ENCODE results near the gene JMJD4. TPM values are rescaled to one million over a fixed set of nuclear protein-coding genes. Genes with fewer than 3 reads are reported as not detected.

Gene JMJD4, protein sequence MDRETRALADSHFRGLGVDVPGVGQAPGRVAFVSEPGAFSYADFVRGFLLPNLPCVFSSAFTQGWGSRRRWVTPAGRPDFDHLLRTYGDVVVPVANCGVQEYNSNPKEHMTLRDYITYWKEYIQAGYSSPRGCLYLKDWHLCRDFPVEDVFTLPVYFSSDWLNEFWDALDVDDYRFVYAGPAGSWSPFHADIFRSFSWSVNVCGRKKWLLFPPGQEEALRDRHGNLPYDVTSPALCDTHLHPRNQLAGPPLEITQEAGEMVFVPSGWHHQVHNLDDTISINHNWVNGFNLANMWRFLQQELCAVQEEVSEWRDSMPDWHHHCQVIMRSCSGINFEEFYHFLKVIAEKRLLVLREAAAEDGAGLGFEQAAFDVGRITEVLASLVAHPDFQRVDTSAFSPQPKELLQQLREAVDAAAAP
- total RNA-seq (17.8 TPM), polyA plus RNA-seq (14.4 TPM)
- long read RNA-seq, donor 1, partial matches to known transcripts = 0 of 1 reads
- long read RNA-seq, donor 1, other reads (novel, unspliced or antisense) = 0 of 1 reads
- long read RNA-seq, donor 2, transcript JMJD4-201 (6 exons, 2,595 nt) = major isoform, 9 of 13 reads
- long read RNA-seq, donor 2, partial matches to known transcripts = 0 of 13 reads
- long read RNA-seq, donor 2, other reads (novel, unspliced or antisense) = 0 of 13 reads
- long read RNA-seq, donor 3, partial matches to known transcripts = 0 of 4 reads
- long read RNA-seq, donor 3, other reads (novel, unspliced or antisense) = 0 of 4 reads
- long read RNA-seq, donor 4, partial matches to known transcripts = 0 of 4 reads
- long read RNA-seq, donor 4, other reads (novel, unspliced or antisense) = 0 of 4 reads
- long read RNA-seq, donor 5, transcript JMJD4-201 (6 exons, 2,595 nt) = major isoform, 5 of 10 reads
- long read RNA-seq, donor 5, partial matches to known transcripts = 0 of 10 reads
- long read RNA-seq, donor 5, other reads (novel, unspliced or antisense) = 0 of 10 reads
- long read RNA-seq, donor 6, transcript JMJD4-201 (6 exons, 2,595 nt) = major isoform, 10 of 12 reads
- long read RNA-seq, donor 6, partial matches to known transcripts = 0 of 12 reads
- long read RNA-seq, donor 6, other reads (novel, unspliced or antisense) = 0 of 12 reads
- long read RNA-seq, donor 7, partial matches to known transcripts = 0 of 5 reads
- long read RNA-seq, donor 7, other reads (novel, unspliced or antisense) = 0 of 5 reads
- long read RNA-seq, donor 8, partial matches to known transcripts = 0 of 1 reads
- long read RNA-seq, donor 8, other reads (novel, unspliced or antisense) = 0 of 1 reads
- long read RNA-seq, donor 9, partial matches to known transcripts = 0 of 1 reads
- long read RNA-seq, donor 9, other reads (novel, unspliced or antisense) = 0 of 1 reads
- long read RNA-seq, donor 10, partial matches to known transcripts = 0 of 1 reads
- long read RNA-seq, donor 10, other reads (novel, unspliced or antisense) = 0 of 1 reads

GRCh38 chr1:227734856-227735538, at the start of gene JMJD4, which contains the start of gene SNAP47:
Gene JMJD4, minus strand, starts transcription at chr1:227735302. Its CDS starts 29 bp downstream, at chr1:227735273.
Gene SNAP47, plus strand, starts transcription at chr1:227735435. Its CDS starts 12,302 bp downstream, at chr1:227747737.
- Histone ChIP-seq H3K27me3 (ENCODE audit: control insufficient read depth in 2 of 2, insufficient read depth in 1 of 2, low read length in 1 of 2) (no peaks in the 10 kb centered on the region), H3K9me3 (ENCODE audit: control insufficient read depth in 2 of 2, insufficient read depth in 1 of 2, low read length in 1 of 2) (no peaks in the 10 kb centered on the region), H3K27ac (ENCODE audit: low read depth in 1 of 2, low read length in 1 of 2) (peak within 1 kb of the TSS; percentile 43 to 86), H3K36me3 (ENCODE audit: control insufficient read depth in 2 of 2, insufficient read depth in 2 of 2, low read length in 1 of 2) (peaks cover 17 to 34% of the 10 kb centered on the region in 2 donors), H3K4me3 (ENCODE audit: low read length in 2 of 2) (peak within 1 kb of the TSS; percentile 64 to 74), H3K4me1 (ENCODE audit: control insufficient read depth in 2 of 2, insufficient read depth in 2 of 2, low read length in 2 of 2) (peaks cover 14 to 23% of the 10 kb centered on the region in 2 donors)
- peak; percentile 75 to 95 (median 88) for DNase-seq (ENCODE audit: low read depth in 6 of 9, low spot score in 9 of 9)
- WGBS = under 1% methylated on average over 83 of the region's 83 CpGs

DNA sequence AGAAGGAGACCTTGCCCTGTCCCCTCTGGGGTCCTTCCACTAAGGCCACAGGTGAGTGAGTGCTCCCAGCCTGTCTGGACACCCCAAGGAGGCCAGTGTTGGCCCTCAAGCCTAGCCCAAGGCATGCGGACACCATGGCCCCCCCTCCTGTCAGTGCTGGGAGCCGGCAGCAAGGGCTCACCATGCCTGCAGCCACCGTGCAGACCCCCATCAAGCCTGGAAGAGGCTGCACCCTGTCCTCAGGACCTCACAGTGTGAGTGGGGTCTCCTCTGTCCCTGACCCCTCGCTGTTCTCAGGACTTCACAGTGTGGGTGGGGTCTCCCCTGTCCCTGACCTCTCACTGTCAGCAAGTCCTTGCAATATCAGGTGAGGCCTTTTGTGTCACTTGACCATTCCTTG, 47.1 kb upstream of the JMJD4 start:
- Histone ChIP-seq H3K9me3 (ENCODE audit: control insufficient read depth in 2 of 2, insufficient read depth in 1 of 2, low read length in 1 of 2) (no peaks in the 10 kb centered on the region), H3K36me3 (ENCODE audit: control insufficient read depth in 2 of 2, insufficient read depth in 2 of 2, low read length in 1 of 2) (peaks cover 6 to 22% of the 10 kb centered on the region in 2 donors), H3K4me1 (ENCODE audit: control insufficient read depth in 2 of 2, insufficient read depth in 2 of 2, low read length in 2 of 2) (peaks cover 5 to 7% of the 10 kb centered on the region in 2 donors), H3K27me3 (ENCODE audit: control insufficient read depth in 2 of 2, insufficient read depth in 1 of 2, low read length in 1 of 2) (peaks cover 6 to 19% of the 10 kb centered on the region in 2 donors), H3K4me3 (ENCODE audit: low read length in 2 of 2) (no peak overlapping the region), H3K27ac (ENCODE audit: low read depth in 1 of 2, low read length in 1 of 2) (no peak overlapping the region)
- 96% methylated on average over 4 of the region's 4 CpGs for WGBS
- no peak for DNase-seq (ENCODE audit: low read depth in 6 of 9, low spot score in 9 of 9)

DNA sequence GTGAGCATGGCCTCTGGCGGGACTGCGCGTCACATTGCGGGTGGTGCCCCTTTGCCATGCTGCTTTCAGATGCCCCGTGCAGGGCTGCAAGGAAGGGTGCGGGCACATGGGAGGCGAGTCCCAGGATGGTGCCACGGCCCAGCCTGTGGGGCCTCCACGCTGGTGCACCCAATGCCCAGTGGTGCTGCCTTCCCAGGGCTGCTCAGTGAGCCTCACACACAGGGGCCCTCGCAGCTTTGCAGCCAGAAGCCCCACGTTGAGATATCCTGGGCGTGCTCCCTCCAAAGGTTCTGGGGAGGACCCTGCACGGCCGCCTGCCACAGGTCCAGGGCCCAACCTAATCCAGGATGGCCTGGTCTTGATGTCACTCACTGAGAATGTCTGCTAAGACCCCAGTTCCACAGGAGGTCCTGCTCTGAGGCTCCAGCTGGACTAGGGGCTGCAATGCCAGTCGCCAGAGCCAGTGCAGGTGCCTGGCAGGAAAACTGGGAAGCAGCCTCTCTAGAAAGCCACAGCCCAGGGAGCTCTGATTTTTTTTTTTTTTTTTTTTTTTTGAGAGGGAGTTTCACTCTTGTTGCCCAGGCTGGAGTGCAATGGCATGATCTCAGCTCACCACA, 46.3 kb upstream of the JMJD4 start:
- Histone ChIP-seq H3K4me1 (ENCODE audit: control insufficient read depth in 2 of 2, insufficient read depth in 2 of 2, low read length in 2 of 2) (peaks cover 0 to 3% of the 10 kb centered on the region in 2 donors), H3K9me3 (ENCODE audit: control insufficient read depth in 2 of 2, insufficient read depth in 1 of 2, low read length in 1 of 2) (no peaks in the 10 kb centered on the region), H3K36me3 (ENCODE audit: control insufficient read depth in 2 of 2, insufficient read depth in 2 of 2, low read length in 1 of 2) (peaks cover 6 to 23% of the 10 kb centered on the region in 2 donors), H3K27me3 (ENCODE audit: control insufficient read depth in 2 of 2, insufficient read depth in 1 of 2, low read length in 1 of 2) (peaks cover 3 to 11% of the 10 kb centered on the region in 2 donors), H3K4me3 (ENCODE audit: low read length in 2 of 2) (no peak overlapping the region), H3K27ac (ENCODE audit: low read depth in 1 of 2, low read length in 1 of 2) (no peak overlapping the region)
- WGBS = 98% methylated on average over 15 of the region's 15 CpGs
- no peak for DNase-seq (ENCODE audit: low read depth in 6 of 9, low spot score in 9 of 9)

- Histone ChIP-seq H3K27me3 (ENCODE audit: control insufficient read depth in 2 of 2, insufficient read depth in 1 of 2, low read length in 1 of 2) (peaks cover 0 to 2% of the 10 kb centered on the region in 2 donors), H3K36me3 (ENCODE audit: control insufficient read depth in 2 of 2, insufficient read depth in 2 of 2, low read length in 1 of 2) (peaks cover 11 to 32% of the 10 kb centered on the region in 2 donors), H3K4me1 (ENCODE audit: control insufficient read depth in 2 of 2, insufficient read depth in 2 of 2, low read length in 2 of 2) (peaks cover 0 to 3% of the 10 kb centered on the region in 2 donors), H3K27ac (ENCODE audit: low read depth in 1 of 2, low read length in 1 of 2) (no peak overlapping the region), H3K9me3 (ENCODE audit: control insufficient read depth in 2 of 2, insufficient read depth in 1 of 2, low read length in 1 of 2) (no peaks in the 10 kb centered on the region), H3K4me3 (ENCODE audit: low read length in 2 of 2) (no peak overlapping the region)
- no peak for DNase-seq (ENCODE audit: low read depth in 6 of 9, low spot score in 9 of 9)
- WGBS = 94% methylated on average over 23 of the region's 23 CpGs
These were observed 45.3 kb upstream of the JMJD4 start for GRCh38 chr1:227780101-227781044.

- no peak for DNase-seq (ENCODE audit: low read depth in 6 of 9, low spot score in 9 of 9)
- Histone ChIP-seq H3K27ac (ENCODE audit: low read depth in 1 of 2, low read length in 1 of 2) (no peak overlapping the region), H3K27me3 (ENCODE audit: control insufficient read depth in 2 of 2, insufficient read depth in 1 of 2, low read length in 1 of 2) (no peaks in the 10 kb centered on the region), H3K4me3 (ENCODE audit: low read length in 2 of 2) (no peak overlapping the region), H3K9me3 (ENCODE audit: control insufficient read depth in 2 of 2, insufficient read depth in 1 of 2, low read length in 1 of 2) (no peaks in the 10 kb centered on the region), H3K36me3 (ENCODE audit: control insufficient read depth in 2 of 2, insufficient read depth in 2 of 2, low read length in 1 of 2) (peaks cover 13 to 32% of the 10 kb centered on the region in 2 donors), H3K4me1 (ENCODE audit: control insufficient read depth in 2 of 2, insufficient read depth in 2 of 2, low read length in 2 of 2) (peaks cover under 1 to 5% of the 10 kb centered on the region in 2 donors)
- WGBS = 97% methylated on average over 7 of the region's 7 CpGs
These were observed 44.6 kb upstream of the JMJD4 start for GRCh38 chr1:227779685-227780084.

- H3K36me3 ChIP-seq (ENCODE audit: control insufficient read depth in 2 of 2, insufficient read depth in 2 of 2, low read length in 1 of 2) = peaks cover 13 to 32% of the 10 kb centered on the region in 2 donors
- no peak overlapping the region for H3K4me3 ChIP-seq (ENCODE audit: low read length in 2 of 2)
- H3K27ac ChIP-seq (ENCODE audit: low read depth in 1 of 2, low read length in 1 of 2) = no peak overlapping the region
- 98% methylated on average over 10 of the region's 10 CpGs for WGBS
- DNase-seq (ENCODE audit: low read depth in 6 of 9, low spot score in 9 of 9) = no peak
- H3K27me3 ChIP-seq (ENCODE audit: control insufficient read depth in 2 of 2, insufficient read depth in 1 of 2, low read length in 1 of 2) = no peaks in the 10 kb centered on the region
- H3K9me3 ChIP-seq (ENCODE audit: control insufficient read depth in 2 of 2, insufficient read depth in 1 of 2, low read length in 1 of 2) = no peaks in the 10 kb centered on the region
- H3K4me1 ChIP-seq (ENCODE audit: control insufficient read depth in 2 of 2, insufficient read depth in 2 of 2, low read length in 2 of 2) = peaks cover 7 to 12% of the 10 kb centered on the region in 2 donors
These were observed 43.9 kb upstream of the JMJD4 start for GRCh38 chr1:227779021-227779441.

DNA sequence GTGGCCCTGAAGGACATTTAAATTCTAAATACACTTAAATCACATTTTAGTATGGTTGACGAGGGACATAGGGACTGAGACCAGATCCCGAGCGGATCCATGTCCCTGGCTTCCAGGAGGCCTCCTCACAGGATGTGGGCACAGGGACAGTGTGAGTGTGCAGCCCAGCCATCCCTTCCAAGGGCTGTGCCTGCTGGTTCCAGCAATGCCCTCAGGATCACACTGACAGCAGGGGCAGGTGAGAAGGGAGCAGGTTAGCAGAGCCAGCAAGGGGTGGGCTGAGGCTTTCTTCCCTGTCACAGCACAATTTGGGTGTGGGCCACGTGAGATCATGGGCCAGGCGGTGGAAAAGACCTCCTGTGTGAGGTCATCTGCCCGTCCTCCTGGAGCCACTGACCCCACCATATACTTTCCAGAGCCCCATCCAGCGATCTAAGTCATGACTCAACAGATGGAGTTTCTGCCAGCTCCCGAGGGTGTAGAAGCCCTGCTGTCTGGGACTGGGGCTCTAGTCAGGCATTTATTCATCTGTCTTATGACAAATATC, 43.4 kb upstream of the JMJD4 start:
- no peaks in the 10 kb centered on the region for H3K9me3 ChIP-seq (ENCODE audit: control insufficient read depth in 2 of 2, insufficient read depth in 1 of 2, low read length in 1 of 2)
- peaks cover 13 to 32% of the 10 kb centered on the region in 2 donors for H3K36me3 ChIP-seq (ENCODE audit: control insufficient read depth in 2 of 2, insufficient read depth in 2 of 2, low read length in 1 of 2)
- peaks cover 13 to 17% of the 10 kb centered on the region in 2 donors for H3K4me1 ChIP-seq (ENCODE audit: control insufficient read depth in 2 of 2, insufficient read depth in 2 of 2, low read length in 2 of 2)
- no peaks in the 10 kb centered on the region for H3K27me3 ChIP-seq (ENCODE audit: control insufficient read depth in 2 of 2, insufficient read depth in 1 of 2, low read length in 1 of 2)
- no peak overlapping the region for H3K27ac ChIP-seq (ENCODE audit: low read depth in 1 of 2, low read length in 1 of 2)
- WGBS = 97% methylated on average over 8 of the region's 8 CpGs
- no peak for DNase-seq (ENCODE audit: low read depth in 6 of 9, low spot score in 9 of 9)
- H3K4me3 ChIP-seq (ENCODE audit: low read length in 2 of 2) = no peak overlapping the region
